Heart left ventricle (tissue), 16 donors: ENCODE measurements around the gene GHDC. TPM values are rescaled to one million over a fixed set of nuclear protein-coding genes. Genes with fewer than 3 reads are reported as not detected.

Experiments
- ATAC-seq, 4 donors: fragments of 200-7000 bp; cut with Tn5 transposase; one replicate each; pipeline ENCODE4 v1.9.1; 2020 to 2022; ENCODE audit warnings: moderate library complexity in 4 of 4, mild to moderate bottlenecking in 3 of 4, moderate number of reproducible peaks in 1 of 4
- DNase-seq, 5 donors: peaks; one replicate each; pipeline ENCODE4 v3.0.0-alpha.2; 2020
- H3K27ac ChIP-seq, 12 donors: fragments of 200-600 bp; sonication (generic) in 4 of 12; one replicate each; pipeline versions ENCODE4 v1.5.0 to v1.8.0; 2016 to 2022; ENCODE audit warnings: mild to moderate bottlenecking in 2 of 12
- H3K27me3 ChIP-seq, 9 donors: fragments of 200-600 bp; sonication (generic) in 2 of 9; one replicate each; pipeline versions ENCODE4 v1.5.1 to v1.8.0; 2016 to 2022; ENCODE audit warnings: mild to moderate bottlenecking in 3 of 9
- H3K36me3 ChIP-seq, 9 donors: fragments of 200-600 bp; sonication (generic) in 2 of 9; one replicate each; pipeline versions ENCODE4 v1.5.0 to v1.8.0; 2018 to 2022; ENCODE audit warnings: mild to moderate bottlenecking in 2 of 9
- H3K4me1 ChIP-seq, 12 donors: fragments of 200-600 bp; sonication (generic) in 4 of 12; one replicate each; pipeline versions ENCODE4 v1.5.0 to v1.8.0; 2016 to 2022; ENCODE audit warnings: mild to moderate bottlenecking in 3 of 12
- H3K4me3 ChIP-seq, 12 donors: fragments of 200-600 bp; sonication (generic) in 4 of 12; one replicate each; pipeline versions ENCODE4 v1.5.0 to v1.8.0; 2017 to 2022; ENCODE audit warnings: mild to moderate bottlenecking in 9 of 12, moderate library complexity in 4 of 12
- H3K9me3 ChIP-seq, 12 donors: fragments of 200-600 bp; sonication (generic) in 4 of 12; one replicate each; pipeline versions ENCODE4 v1.5.0 to v1.8.0; 2016 to 2022; ENCODE audit warnings: mild to moderate bottlenecking in 1 of 12
- POLR2A ChIP-seq, 2 donors: fragments of 450-650 bp; IDR thresholded peaks; one replicate each; pipeline ENCODE4 v1.6.1; 2017; ENCODE audit warnings: antibody characterized with exemption in 2 of 2, mild to moderate bottlenecking in 2 of 2, moderate library complexity in 2 of 2
- WGBS, 4 donors: extraction: QIAGEN DNeasy Blood & Tissue Kit in 2 of 4; methylation state at CpG; one replicate each; pipeline versions ENCODE4 v1.1.5 to v1.1.7; 2013 to 2018; 5-methylcytosine and 5-hydroxymethylcytosine counted together
- intact Hi-C, 10 donors: fragments of 100-400 bp; cut with DNase I; formaldehyde crosslinking; loops; one replicate each; pipeline versions ENCODE4 v1.11.1 to v1.14.2; 2022
- polyA plus RNA-seq, 2 donors: library from polyadenylated mRNA; stranded (reverse); fragments of 200-250 nt; gene quantifications; one replicate each; pipeline ENCODE4 v1.2.3, GENCODE V29; 2013
- total RNA-seq, 9 donors: library from RNA; depleted of rRNA in 2 of 9; stranded (reverse); fragments of >200 nt in 2 of 9; fragmentation: NEBNext Ultra II Directional in 3 of 9; extraction: Animal tissue kit (Norgen Biotek cat#: 25700) in 3 of 9; gene quantifications; one replicate each; pipeline versions ENCODE4 v1.1.0 to v1.2.4, GENCODE V29; 2016 to 2023
- TF ChIP-seq, protein P1 (sequence below), 12 donors: fragments of 200-600 bp; sonication (generic) in 4 of 12; IDR thresholded peaks; one replicate each; pipeline versions ENCODE4 v1.5.0 to v1.8.0; 2018 to 2022; ENCODE audit warnings: antibody characterized with exemption in 12 of 12, mild to moderate bottlenecking in 5 of 12
- donor health status: ischemic (EF 13 %, LVEDD 7.1; RV severe dilation, severe dysfunction).
- donor health status: healthy with polysubstance abuse.
- donor health status: DM: no; HTN: yes; CAD: no.
- donor health status: DM: no; HTN: no; CAD: no.
- donor health status: ischemic (EF 25% LVEDD 6.9; RV normal size, moderate dysfunction).
- donor health status: ischemic (EF 25% LVEDD 5.7; RV mildly dilated, moderate dysfunction).
- donor health status: healthy.
- donor health status: DM: yes; HTN: yes; CAD: no.
- donor health status: ischemic (EF 35%, LVEDD 5.7; RV mildly dilated, moderate dysfunction).
- donor health status: nonischemic (EF 11% LVEDD 7.7; RV severe dilation, severe dysfunction).
- donor health status: DM: yes; HTN: yes; CAD: no.
- donor health status: PGD.
- donor health status: ischemic (EF 29% LVEDD 5.4; RV normal size, mild dysfunction).
- donor health status: nonischemic (EF 23%, LVEDD 6.1; RV moderate dilation, normal function).

GHDC gene
- total and polyA plus RNA-seq, 11 donors = 4.9 to 17.3 (median 8.3) TPM

DNA sequence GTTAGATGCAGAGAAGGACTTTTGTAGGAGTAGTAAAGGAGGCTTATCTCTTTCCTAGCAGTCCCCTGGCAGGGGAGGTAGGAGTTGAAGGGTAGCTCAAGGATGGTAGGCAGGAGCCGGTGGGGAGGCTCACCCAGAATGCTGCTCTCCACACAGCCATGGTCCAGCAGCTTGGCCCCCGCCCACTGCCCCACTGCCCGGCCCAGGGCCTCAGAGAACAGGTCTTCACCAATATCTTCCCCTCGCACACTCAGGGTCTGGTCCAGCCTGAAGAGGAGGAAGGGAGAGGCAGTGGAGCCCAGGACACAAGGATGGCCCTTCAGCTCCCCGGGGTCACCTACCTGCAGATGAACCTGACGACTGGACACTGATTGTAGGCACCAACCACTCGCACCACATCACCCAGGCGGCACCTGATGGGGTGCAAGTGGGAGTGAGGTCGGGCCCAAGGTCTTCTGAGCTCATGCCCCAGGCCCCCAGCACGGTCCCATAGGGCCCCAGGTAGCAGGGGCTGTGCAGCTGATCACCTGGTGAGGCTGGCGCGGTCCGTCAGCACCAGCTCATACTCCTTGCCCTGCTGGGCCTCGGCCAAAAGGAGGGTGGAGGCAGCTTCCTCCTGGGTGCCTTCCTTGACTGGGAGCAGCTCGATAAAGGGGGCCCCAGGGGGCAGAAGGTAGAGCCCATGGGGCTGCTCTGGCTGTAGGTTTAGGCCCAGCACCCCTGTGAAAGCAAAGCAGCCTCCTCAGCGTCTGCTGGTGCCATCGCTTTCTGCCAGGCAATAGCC, 3.6 kb downstream of the GHDC start:
- no peak overlapping the region for H3K27ac ChIP-seq
- DNase-seq (no peak), ATAC-seq (no peak)
- 86 to 95% (median 90%) methylated on average over 13 to 17 of the region's 17 CpGs for WGBS, 4 donors
- H3K4me1 ChIP-seq = peaks cover 4 to 37% (median 15%) of the 10 kb centered on the region in 12 donors
- no peaks in the 10 kb centered on the region for H3K27me3 ChIP-seq
- intact Hi-C loops = loop anchor here in 1 of 10 donors (10.0 kb wide), 1 partner anchor 94 kb away; the partner anchor contains the start of gene STAT5A
- H3K4me3 ChIP-seq = no peak overlapping the region
- H3K9me3 ChIP-seq = no peaks in the 10 kb centered on the region
- peaks cover 0 to 3% (median 0%) of the 10 kb centered on the region in 9 donors for H3K36me3 ChIP-seq
- TF ChIP-seq POLR2A (IDR thresholded peaks at IDR 0.05) = no peak
- TF ChIP-seq, protein P1, sequence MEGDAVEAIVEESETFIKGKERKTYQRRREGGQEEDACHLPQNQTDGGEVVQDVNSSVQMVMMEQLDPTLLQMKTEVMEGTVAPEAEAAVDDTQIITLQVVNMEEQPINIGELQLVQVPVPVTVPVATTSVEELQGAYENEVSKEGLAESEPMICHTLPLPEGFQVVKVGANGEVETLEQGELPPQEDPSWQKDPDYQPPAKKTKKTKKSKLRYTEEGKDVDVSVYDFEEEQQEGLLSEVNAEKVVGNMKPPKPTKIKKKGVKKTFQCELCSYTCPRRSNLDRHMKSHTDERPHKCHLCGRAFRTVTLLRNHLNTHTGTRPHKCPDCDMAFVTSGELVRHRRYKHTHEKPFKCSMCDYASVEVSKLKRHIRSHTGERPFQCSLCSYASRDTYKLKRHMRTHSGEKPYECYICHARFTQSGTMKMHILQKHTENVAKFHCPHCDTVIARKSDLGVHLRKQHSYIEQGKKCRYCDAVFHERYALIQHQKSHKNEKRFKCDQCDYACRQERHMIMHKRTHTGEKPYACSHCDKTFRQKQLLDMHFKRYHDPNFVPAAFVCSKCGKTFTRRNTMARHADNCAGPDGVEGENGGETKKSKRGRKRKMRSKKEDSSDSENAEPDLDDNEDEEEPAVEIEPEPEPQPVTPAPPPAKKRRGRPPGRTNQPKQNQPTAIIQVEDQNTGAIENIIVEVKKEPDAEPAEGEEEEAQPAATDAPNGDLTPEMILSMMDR (IDR thresholded peaks at IDR 0.05) = no peak

DNA sequence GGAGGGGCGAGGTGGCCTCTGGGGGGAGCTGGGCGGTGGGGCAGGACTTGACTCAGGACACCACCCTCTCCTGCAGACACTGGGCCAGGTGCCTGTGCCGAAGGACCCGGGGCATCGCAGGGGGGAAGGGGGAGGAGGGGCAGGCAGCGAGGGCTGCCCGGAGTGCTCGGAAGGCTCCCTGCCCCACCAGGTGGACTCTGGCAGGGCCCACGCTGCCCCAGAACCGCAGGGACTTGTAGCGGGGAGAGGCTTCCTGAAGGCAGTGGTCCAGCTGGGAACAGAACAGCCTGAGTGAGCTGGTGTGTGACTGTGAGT, 4.7 kb downstream of the GHDC start:
- DNase-seq (no peak), ATAC-seq (no peak)
- peaks cover 4 to 40% (median 15%) of the 10 kb centered on the region in 12 donors for H3K4me1 ChIP-seq
- 76 to 87% (median 83%) methylated on average over 5 to 11 of the region's 11 CpGs for WGBS, 4 donors
- H3K9me3 ChIP-seq = no peaks in the 10 kb centered on the region
- no peak overlapping the region for H3K27ac ChIP-seq
- no peaks in the 10 kb centered on the region for H3K27me3 ChIP-seq
- TF ChIP-seq POLR2A (IDR thresholded peaks at IDR 0.05) = no peak
- TF ChIP-seq, protein P1 (IDR thresholded peaks at IDR 0.05) = no peak
- H3K36me3 ChIP-seq = peaks cover 0 to 3% (median 0%) of the 10 kb centered on the region in 9 donors
- H3K4me3 ChIP-seq = no peak overlapping the region
- intact Hi-C loops = loop anchor here in 2 of 10 donors (10.0 kb wide), 2 partner anchors 85 to 125 kb away; partner anchors contain the start of gene STAT5B (in 1 of the 2)

DNA sequence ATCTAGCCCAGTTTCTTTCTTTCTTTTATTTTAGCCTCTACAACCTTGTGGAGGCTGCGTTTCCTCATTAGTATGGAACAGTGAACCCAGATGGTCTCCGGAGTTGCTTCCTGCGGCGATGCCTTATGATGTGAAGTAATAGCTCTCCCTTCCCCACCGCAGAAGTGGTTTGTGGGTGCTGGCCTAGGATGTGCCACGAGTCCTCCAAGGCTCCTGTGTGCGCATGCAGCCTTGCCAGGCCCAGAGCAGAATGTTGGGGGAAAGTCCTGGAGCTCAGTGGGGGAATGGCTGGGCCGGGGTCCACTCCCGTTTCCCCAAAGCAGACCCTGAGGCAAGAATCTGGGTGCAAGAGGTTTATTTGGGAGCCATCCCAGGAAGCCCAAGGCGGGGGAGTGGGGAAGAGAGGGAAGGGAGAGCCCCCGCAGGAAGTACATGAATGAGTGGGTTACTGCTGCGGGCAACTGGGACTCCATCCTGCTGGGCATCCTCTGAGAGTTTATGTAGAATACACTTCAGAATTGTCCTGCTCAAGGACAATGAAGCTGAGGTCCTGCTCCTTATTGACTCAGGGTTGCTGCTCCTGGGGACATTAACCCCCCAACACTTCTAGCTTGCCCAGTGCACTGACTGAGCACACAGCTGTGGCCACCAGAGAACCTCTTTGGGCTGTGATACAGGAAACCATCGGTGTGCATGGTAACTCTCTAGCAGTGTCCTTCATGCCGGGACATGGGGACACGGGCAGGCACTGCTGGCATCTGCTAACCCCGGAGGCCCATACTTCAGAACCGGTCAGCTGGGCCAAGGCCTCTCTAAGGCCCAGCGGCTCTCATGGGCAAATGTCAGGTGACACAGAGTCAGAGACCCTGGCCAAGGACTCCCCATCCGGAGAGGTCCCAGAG, 5.3 kb downstream of the GHDC start:
- WGBS, 4 donors = 84 to 89% (median 87%) methylated on average over 16 to 19 of the region's 19 CpGs
- no peak for ATAC-seq
- peaks cover 4 to 42% (median 17%) of the 10 kb centered on the region in 12 donors for H3K4me1 ChIP-seq
- H3K27ac ChIP-seq = no peak overlapping the region
- DNase-seq = no peak
- intact Hi-C loops = loop anchor here in 2 of 10 donors (10.0 kb wide), 2 partner anchors 86 to 124 kb away; partner anchors contain the start of gene STAT5B (in 1 of the 2)
- TF ChIP-seq, protein P1 (IDR thresholded peaks at IDR 0.05) = no peak
- TF ChIP-seq POLR2A (IDR thresholded peaks at IDR 0.05) = no peak
- H3K27me3 ChIP-seq = no peaks in the 10 kb centered on the region
- no peaks in the 10 kb centered on the region for H3K9me3 ChIP-seq
- peaks cover 0 to 3% (median 0%) of the 10 kb centered on the region in 9 donors for H3K36me3 ChIP-seq
- H3K4me3 ChIP-seq = no peak overlapping the region
